Chondrocyte (in vitro differentiated cells): ENCODE measurements around the gene RO60. TPM values are rescaled to one million over a fixed set of nuclear protein-coding genes. Genes with fewer than 3 reads are reported as not detected.

ENCODE experiments used
- DNase-seq: peaks from one replicate; pipeline ENCODE4 v3.0.0; 2021; ENCODE audit warnings: mixed read lengths, low spot score
- H3K27ac Mint-ChIP-seq: one replicate; pipeline ENCODE4 v1.8.0; 2021; ENCODE audit warnings: mild to moderate bottlenecking, moderate library complexity, mixed read lengths; ENCODE audit not compliant: unreplicated experiment
- H3K27me3 Mint-ChIP-seq: 2 replicates; pipeline ENCODE4 v1.8.0; 2021; ENCODE audit warnings: low read depth, mixed read lengths
- H3K36me3 Mint-ChIP-seq: 2 replicates; pipeline ENCODE4 v1.8.0; 2021; ENCODE audit warnings: low read depth, mixed read lengths
- H3K4me1 Mint-ChIP-seq: 2 replicates; pipeline ENCODE4 v1.8.0; 2021; ENCODE audit warnings: low read depth, mild to moderate bottlenecking, mixed read lengths
- H3K4me3 Mint-ChIP-seq: one replicate; pipeline ENCODE4 v1.8.0; 2021; ENCODE audit warnings: mild to moderate bottlenecking, moderate library complexity, mixed read lengths; ENCODE audit not compliant: unreplicated experiment
- H3K9me3 Mint-ChIP-seq: 2 replicates; pipeline ENCODE4 v1.8.0; 2021; ENCODE audit warnings: low read depth, mixed read lengths
- total RNA-seq: library from RNA; stranded (reverse); gene quantifications from 3 replicates; pipeline ENCODE4 v1.2.1, GENCODE V29; 2021
- TF ChIP-seq, protein P1 (sequence below): fragments of 200-600 bp; sonication (generic); IDR thresholded peaks from 2 replicates; pipeline ENCODE4 v1.5.0; 2021; ENCODE audit warnings: antibody characterized with exemption, mild to moderate bottlenecking, moderate library complexity

RO60 gene
- total RNA-seq, 1 donor from 2014 or later: 91.4 TPM

DNA sequence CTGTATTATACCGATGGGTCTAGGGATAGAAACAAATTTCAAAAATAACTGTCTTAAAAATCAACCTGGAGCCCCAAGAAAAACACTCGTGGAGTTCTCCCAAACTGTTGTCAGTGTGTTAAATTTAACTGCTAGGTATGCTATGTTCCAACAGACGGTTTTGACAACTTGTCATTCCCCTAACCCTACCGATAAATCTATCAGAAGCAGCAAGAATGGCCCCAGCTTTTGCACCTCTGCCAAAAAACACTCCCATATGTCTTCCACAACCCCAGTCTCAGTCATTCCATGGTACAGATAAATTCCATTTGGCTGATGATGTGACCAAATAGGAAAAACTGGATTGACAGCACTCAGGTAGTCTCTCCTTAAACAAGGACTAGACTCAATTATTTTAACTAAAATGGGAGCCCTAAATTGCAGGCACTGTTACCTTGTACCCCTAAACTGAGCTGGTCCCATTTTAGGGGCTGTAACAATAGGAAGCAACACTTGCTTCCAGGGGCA lies 5.2 kb upstream of the RO60 start:
- Mint-ChIP-seq H3K27me3 (no peaks in the 10 kb centered on the region), H3K4me1 (peaks cover 18% of the 10 kb centered on the region), H3K27ac (no peak overlapping the region)

DNA sequence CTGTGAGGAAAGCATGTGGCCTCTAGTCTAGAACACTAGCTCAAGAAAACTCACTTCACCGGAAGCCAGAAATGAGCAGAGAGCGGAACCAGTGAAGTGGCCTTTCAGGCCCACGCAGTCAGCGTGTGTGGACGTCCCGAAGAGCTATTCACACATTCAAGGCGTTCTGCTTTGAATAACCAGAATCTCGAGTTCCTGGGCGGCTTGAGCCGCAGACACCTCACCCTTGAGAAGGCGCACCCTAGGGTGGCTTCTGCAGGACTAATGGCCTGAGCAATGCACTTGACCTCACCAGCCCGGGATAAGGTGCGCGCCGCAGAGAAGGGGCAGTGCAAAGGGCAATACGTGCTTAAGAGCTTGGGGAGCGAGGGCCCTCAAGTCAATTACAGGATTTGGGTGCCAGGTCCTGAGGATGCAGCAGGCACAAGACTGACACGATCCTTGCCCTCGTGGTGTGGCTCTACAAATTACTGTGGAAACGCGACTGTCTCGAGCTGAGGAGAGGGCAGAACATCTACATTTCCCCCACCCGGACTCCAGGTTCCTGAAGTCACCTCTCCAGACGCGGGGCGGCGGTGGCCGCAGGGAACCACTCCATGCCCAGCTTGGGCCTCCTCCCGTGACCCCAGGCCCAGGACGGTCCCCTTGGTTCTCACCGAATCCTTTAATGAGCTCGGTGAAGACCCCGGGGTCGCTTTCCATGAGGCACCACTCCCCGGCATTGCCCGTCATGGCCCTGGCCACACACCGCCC lies 707 bp upstream of the RO60 start:
- DNase-seq: no peak
- Mint-ChIP-seq H3K4me3 (peak overlapping the region; percentile 93), H3K27ac (peak overlapping the region; percentile 99), H3K27me3 (no peaks in the 10 kb centered on the region), H3K36me3 (no peaks in the 10 kb centered on the region), H3K9me3 (no peaks in the 10 kb centered on the region), H3K4me1 (peaks cover 36% of the 10 kb centered on the region)
- TF ChIP-seq, protein P1, sequence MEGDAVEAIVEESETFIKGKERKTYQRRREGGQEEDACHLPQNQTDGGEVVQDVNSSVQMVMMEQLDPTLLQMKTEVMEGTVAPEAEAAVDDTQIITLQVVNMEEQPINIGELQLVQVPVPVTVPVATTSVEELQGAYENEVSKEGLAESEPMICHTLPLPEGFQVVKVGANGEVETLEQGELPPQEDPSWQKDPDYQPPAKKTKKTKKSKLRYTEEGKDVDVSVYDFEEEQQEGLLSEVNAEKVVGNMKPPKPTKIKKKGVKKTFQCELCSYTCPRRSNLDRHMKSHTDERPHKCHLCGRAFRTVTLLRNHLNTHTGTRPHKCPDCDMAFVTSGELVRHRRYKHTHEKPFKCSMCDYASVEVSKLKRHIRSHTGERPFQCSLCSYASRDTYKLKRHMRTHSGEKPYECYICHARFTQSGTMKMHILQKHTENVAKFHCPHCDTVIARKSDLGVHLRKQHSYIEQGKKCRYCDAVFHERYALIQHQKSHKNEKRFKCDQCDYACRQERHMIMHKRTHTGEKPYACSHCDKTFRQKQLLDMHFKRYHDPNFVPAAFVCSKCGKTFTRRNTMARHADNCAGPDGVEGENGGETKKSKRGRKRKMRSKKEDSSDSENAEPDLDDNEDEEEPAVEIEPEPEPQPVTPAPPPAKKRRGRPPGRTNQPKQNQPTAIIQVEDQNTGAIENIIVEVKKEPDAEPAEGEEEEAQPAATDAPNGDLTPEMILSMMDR: no peak

More for the DNA sequence above, 5.2 kb upstream of the RO60 start:
- TF ChIP-seq, protein P1: no peak
- no peak for DNase-seq
- Mint-ChIP-seq H3K36me3 (no peaks in the 10 kb centered on the region), H3K4me3 (no peak overlapping the region), H3K9me3 (no peaks in the 10 kb centered on the region)

DNA sequence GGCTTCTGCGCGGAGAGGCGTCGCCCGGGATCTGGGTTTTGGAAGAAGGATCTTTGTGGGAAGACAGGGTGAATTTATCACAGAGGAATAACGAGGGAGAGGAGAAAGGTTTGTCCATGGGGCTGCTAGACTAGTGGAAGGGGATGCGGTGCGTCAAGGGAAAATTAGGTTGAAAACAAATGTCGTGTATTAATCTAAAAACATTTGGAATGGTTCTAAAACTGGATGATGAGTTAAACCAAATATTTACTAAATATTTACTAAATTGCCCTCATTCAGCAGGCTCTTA lies 647 bp downstream of the RO60 start:
- Mint-ChIP-seq H3K36me3 (no peaks in the 10 kb centered on the region), H3K4me1 (peaks cover 39% of the 10 kb centered on the region), H3K9me3 (no peaks in the 10 kb centered on the region), H3K4me3 (peak overlapping the region; percentile 93), H3K27ac (peak overlapping the region; percentile 99), H3K27me3 (no peaks in the 10 kb centered on the region)
- DNase-seq: no peak
- TF ChIP-seq, protein P1: no peak

- Mint-ChIP-seq H3K27ac (peak overlapping the region; percentile 99), H3K9me3 (no peaks in the 10 kb centered on the region)
Measured at GRCh38 chr1:193060406-193060805, 994 bp downstream of the RO60 start.

GRCh38 chr1:193060938-193061337 lies 1.5 kb downstream of the RO60 start:
- Mint-ChIP-seq H3K9me3 (no peaks in the 10 kb centered on the region), H3K4me1 (peaks cover 41% of the 10 kb centered on the region), H3K27ac (peak overlapping the region; percentile 99), H3K27me3 (no peaks in the 10 kb centered on the region), H3K4me3 (peak overlapping the region; percentile 93), H3K36me3 (no peaks in the 10 kb centered on the region)
- no peak for DNase-seq
- TF ChIP-seq, protein P1: no peak

More at GRCh38 chr1:193060406-193060805, 994 bp downstream of the RO60 start:
- DNase-seq: no peak
- Mint-ChIP-seq H3K4me3 (peak overlapping the region; percentile 93), H3K27me3 (no peaks in the 10 kb centered on the region), H3K36me3 (no peaks in the 10 kb centered on the region), H3K4me1 (peaks cover 39% of the 10 kb centered on the region)
- TF ChIP-seq, protein P1: no peak
